Activated T-helper 17 cell treated with anti-CD3 and anti-CD28 coated beads, Interleukin-2, amount 50 U/mL, for 72 hours (primary cell): ENCODE data around the gene CD48. TPM values are rescaled to one million over a fixed set of nuclear protein-coding genes. Genes with fewer than 3 reads are reported as not detected.

Source experiments
- ATAC-seq: fragments of 150-1000 bp; cut with Tn5 transposase; replicated peaks from 2 replicates; pipeline ENCODE4 v1.10.0; 2021; ENCODE audit warnings: mild to moderate bottlenecking, moderate library complexity
- H3K27ac Mint-ChIP-seq: one replicate; pipeline ENCODE4 v1.8.0; 2022; ENCODE audit warnings: mixed read lengths
- H3K27me3 Mint-ChIP-seq: one replicate; pipeline ENCODE4 v1.8.0; 2022; ENCODE audit warnings: mixed read lengths
- H3K36me3 Mint-ChIP-seq: one replicate; pipeline ENCODE4 v1.8.0; 2022; ENCODE audit warnings: low read depth, mild to moderate bottlenecking, mixed read lengths
- H3K4me1 Mint-ChIP-seq: one replicate; pipeline ENCODE4 v1.8.0; 2022; ENCODE audit warnings: mixed read lengths
- H3K4me3 Mint-ChIP-seq: one replicate; pipeline ENCODE4 v1.8.0; 2022; ENCODE audit warnings: mild to moderate bottlenecking, mixed read lengths
- H3K9me3 Mint-ChIP-seq: one replicate; pipeline ENCODE4 v1.8.0; 2022; ENCODE audit warnings: mixed read lengths
- total RNA-seq, 2 donors: library from RNA; stranded (reverse); gene quantifications; one replicate each; pipeline ENCODE4 v1.2.3, GENCODE V29; 2022

The CD48 gene
- total RNA-seq, 2 donors from 2014 or later = 151 to 179 TPM

DNA sequence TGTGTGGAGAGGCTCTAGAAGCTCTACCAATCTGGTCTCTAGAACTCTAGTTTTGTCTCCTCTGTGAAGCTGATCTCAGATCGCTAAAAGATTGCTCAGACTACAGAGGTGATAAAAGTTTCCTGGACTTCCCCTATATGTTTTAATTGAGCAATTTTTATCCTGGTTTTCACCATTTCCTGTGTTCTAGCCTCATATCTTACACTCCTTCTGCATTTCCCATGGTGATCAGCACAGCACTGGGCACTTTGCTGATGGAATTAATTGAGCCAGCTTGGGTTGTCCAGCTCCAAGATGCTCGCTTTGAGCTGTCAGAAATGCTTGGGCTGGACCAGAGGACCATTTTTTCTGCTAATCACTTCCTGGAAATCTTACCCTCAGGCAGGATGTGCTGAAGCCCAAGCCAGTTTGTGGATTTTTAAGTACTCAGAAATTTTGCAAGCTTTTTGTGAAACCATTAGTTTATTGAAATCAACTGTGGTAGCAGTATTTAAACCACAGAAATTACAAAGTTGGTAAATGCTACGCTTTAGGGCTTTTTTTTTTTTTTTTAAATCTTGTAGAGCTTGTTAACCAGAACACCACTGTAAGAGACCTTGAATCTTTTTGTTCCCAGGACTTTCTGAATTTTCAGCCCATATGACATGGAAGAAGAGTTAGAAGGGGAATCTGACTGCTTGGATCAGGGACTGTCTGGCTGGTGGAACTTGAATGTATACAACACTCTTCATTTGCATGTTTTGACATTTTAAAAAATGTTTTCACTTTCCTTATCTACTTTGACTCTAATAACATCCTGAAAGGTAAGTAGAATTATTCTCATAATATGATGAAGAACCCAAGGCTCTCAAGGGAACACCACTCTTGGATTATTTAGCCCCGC lies 28.4 kb downstream of the CD48 start:
- ATAC-seq = peak; percentile 59
- peak overlapping the region; percentile 92 for H3K27ac Mint-ChIP-seq
- no peaks in the 10 kb centered on the region for H3K27me3 Mint-ChIP-seq
- H3K9me3 Mint-ChIP-seq = no peaks in the 10 kb centered on the region
- H3K36me3 Mint-ChIP-seq = no peaks in the 10 kb centered on the region
- peaks cover 65% of the 10 kb centered on the region for H3K4me1 Mint-ChIP-seq
- H3K4me3 Mint-ChIP-seq = peak overlapping the region; percentile 83

- H3K9me3 Mint-ChIP-seq = no peaks in the 10 kb centered on the region
- peaks cover 69% of the 10 kb centered on the region for H3K4me1 Mint-ChIP-seq
- H3K36me3 Mint-ChIP-seq = no peaks in the 10 kb centered on the region
- peak overlapping the region; percentile 92 for H3K27ac Mint-ChIP-seq
- H3K4me3 Mint-ChIP-seq = peak overlapping the region; percentile 83
- H3K27me3 Mint-ChIP-seq = no peaks in the 10 kb centered on the region
- ATAC-seq = no peak
These were observed 29.8 kb downstream of the CD48 start for GRCh38 chr1:160681891-160682140.

GRCh38 chr1:160681066-160681890 lies 30.3 kb downstream of the CD48 start:
- Mint-ChIP-seq H3K4me3 (peak overlapping the region; percentile 83), H3K4me1 (peaks cover 66% of the 10 kb centered on the region), H3K27ac (peak overlapping the region; percentile 92), H3K36me3 (no peaks in the 10 kb centered on the region), H3K9me3 (no peaks in the 10 kb centered on the region), H3K27me3 (no peaks in the 10 kb centered on the region)
- peak; percentile 71 for ATAC-seq

DNA sequence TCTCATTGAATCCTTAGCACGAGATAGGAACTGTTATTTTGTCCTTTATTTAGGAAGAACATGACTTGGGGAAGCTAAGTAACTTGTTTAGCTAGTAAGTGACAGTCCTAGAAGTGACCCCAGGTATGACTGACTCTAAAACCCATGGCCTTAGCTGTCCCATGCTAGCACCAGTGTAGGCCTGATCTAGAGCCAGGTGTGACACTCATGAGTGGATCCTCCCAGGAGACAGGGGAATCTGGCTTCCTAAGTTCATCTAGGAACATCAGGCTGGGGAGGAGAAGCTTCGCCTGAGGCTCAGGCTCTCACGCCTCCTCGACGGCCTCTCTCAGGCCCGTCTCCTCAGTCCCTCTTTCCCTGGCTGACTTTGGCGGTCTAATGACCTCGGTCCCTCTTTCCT lies 31.2 kb downstream of the CD48 start:
- Mint-ChIP-seq H3K36me3 (no peaks in the 10 kb centered on the region), H3K27ac (peak overlapping the region; percentile 92), H3K9me3 (no peaks in the 10 kb centered on the region), H3K4me3 (no peak overlapping the region), H3K27me3 (no peaks in the 10 kb centered on the region), H3K4me1 (peaks cover 62% of the 10 kb centered on the region)
- no peak for ATAC-seq

DNA sequence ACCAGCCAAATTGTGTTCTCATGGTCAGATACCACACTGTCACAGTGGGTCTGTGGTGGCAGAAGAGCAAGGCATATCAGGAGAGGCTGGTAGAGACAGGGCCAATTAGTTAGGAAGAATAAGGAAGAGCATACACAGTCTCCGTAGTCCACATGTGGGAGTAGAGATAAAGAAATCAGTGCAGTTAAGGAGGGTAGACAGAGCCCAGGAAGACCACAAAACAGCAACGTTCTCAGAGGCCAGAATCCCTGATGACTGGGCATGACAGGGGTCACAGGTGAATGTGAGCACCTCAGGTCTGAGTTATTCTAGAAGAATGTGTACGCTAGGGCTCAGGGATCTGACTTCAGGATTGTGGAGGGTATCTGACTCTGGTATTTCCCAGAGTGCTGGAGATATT lies 31.7 kb downstream of the CD48 start:
- no peak for ATAC-seq
- Mint-ChIP-seq H3K27me3 (no peaks in the 10 kb centered on the region), H3K4me1 (peaks cover 56% of the 10 kb centered on the region), H3K27ac (peak overlapping the region; percentile 92), H3K36me3 (no peaks in the 10 kb centered on the region), H3K4me3 (no peak overlapping the region), H3K9me3 (no peaks in the 10 kb centered on the region)

DNA sequence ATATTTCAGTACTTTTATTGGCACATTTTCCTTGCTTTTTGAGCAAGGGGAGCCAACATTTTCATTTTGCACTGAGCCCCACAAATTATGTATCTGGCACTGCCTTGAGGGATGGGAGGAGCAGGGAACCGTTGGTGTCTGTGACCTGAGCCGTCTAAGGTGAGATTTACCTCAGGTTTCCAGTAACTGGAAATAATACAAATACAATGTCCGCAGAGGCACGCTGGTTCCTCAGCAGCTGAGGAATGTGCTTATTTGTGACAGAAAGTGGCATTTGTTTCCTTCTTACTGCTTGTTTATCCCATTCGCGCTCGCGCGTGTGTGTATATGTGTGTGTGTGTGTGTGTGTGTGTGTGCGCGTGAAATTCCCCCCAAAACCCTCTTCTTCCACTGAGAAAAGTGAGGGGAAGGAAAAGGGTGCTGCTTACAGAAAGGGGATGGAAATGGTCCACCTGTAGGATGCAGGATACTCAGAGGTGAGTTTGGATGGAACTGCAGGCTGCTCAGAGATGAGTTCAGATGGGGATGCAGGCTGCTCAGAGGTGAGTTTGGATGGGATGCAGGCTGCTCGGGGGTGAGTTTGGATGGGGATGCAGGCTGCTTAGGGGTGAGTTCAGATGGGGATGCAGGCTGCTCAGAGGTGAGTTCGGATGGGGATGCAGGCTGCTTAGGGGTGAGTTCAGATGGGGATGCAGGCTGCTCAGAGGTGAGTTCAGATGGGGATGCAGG lies 34.6 kb downstream of the CD48 start:
- no peak overlapping the region for H3K27ac Mint-ChIP-seq
- H3K4me1 Mint-ChIP-seq = peaks cover 35% of the 10 kb centered on the region

DNA sequence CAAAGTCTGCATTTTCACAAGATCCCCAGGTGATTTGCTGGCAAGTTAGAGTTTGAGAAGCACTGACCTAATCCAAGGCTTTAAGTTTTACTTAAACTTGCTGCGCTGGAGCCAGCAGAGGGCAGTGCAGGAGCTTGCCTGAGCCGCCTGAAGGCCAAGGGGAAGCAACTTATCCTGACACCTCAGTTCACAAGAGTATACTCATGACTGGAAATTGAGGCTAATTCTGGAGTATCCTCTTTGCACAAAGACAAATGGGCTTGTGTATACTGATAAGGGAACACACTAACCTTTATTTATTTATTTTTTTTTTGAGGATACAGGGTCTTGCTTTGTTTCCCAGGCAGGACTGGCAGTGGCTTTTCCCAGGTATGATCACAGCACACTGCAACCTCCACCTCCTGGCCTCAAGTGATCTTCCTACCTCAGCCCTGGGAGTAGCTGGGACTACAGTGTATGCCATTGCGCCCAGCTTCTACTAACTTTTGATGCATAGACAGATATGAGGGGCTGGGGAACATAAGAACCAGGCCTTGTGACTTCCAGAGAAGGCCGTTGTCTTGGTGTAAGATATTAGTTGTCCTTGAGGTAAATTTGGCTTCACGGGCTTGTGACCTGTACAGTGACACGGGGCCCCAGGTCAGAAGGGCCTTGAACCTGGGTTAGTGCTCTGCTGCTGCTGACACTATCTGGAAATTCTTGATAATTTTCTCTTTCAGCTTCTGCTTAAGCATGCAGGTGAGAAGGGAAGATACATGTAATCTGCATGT lies 35.8 kb downstream of the CD48 start:
- Mint-ChIP-seq H3K4me1 (peaks cover 32% of the 10 kb centered on the region), H3K27ac (no peak overlapping the region), H3K36me3 (no peaks in the 10 kb centered on the region), H3K4me3 (no peak overlapping the region), H3K27me3 (no peaks in the 10 kb centered on the region), H3K9me3 (no peaks in the 10 kb centered on the region)
- peak; percentile 67 for ATAC-seq

More for the DNA sequence above, 34.6 kb downstream of the CD48 start:
- no peak for ATAC-seq
- Mint-ChIP-seq H3K4me3 (peak overlapping the region; percentile 1), H3K36me3 (no peaks in the 10 kb centered on the region), H3K27me3 (no peaks in the 10 kb centered on the region), H3K9me3 (no peaks in the 10 kb centered on the region)

DNA sequence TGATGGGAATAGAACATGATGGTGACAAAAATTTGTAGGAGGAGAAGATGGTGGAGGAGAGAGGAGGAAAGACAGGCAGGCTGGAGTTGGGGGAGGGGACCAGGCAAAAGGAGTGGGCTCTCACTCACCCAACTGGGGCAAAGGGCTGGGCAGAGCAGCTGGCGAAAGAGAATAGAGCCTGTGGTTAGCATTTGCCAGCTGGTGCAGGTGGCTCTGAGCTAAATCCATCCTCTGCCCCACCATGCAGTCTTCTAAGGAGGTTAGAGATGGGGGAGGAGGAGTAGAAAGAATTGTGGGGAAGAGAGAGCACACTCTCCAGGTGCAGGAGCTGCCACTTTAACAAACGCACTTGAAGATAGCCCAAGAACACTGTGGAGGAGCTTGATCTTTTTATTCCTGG lies 37.2 kb downstream of the CD48 start:
- H3K27ac Mint-ChIP-seq = no peak overlapping the region
- no peaks in the 10 kb centered on the region for H3K27me3 Mint-ChIP-seq
- no peak overlapping the region for H3K4me3 Mint-ChIP-seq
- ATAC-seq = no peak
- no peaks in the 10 kb centered on the region for H3K36me3 Mint-ChIP-seq
- H3K4me1 Mint-ChIP-seq = peaks cover 32% of the 10 kb centered on the region
- no peaks in the 10 kb centered on the region for H3K9me3 Mint-ChIP-seq

DNA sequence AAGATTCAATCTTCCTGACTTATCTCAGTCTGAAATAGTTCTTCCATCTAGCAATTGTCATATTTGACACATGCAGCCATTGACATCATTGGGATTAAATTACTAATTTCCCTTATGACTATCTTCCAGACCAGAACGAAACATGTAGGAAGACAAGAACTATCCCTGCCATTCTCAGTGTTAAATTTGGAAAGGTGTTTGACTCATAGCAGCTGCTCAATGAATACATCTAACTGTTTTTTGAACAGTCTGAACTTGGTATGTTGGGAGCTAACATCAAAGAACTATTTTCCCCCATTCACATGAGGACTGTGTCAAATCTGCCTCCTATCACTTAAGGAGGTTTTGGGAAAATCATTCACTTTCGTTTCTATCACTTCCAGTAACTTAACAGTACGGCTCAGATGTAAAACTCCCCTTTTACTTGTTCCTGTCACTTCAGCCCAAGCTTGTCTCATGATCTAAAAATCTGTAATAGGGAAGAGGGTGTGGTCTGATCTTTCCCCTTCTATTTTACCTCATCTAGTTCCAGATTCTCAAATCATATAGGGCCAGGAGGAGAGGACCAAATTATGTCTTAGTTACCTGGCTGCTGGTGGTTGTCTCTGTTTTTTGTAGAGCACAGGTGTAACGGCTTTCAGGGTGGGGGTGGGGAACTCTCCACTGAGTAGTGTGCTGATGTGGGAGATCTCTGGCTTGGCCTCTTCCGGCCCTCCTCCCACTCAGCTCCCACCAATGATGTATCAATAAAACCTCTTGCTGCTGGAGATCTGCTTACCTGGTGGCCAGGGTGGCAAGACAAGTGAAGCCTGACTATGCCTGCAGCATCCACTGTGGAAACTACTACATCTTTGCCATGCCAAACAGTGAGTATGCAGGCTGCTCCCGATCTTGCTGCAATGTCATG lies 38.6 kb downstream of the CD48 start:
- peaks cover 27% of the 10 kb centered on the region for H3K4me1 Mint-ChIP-seq
- ATAC-seq = peak; percentile 69

GRCh38 chr1:160671603-160672517 lies 39.8 kb downstream of the CD48 start:
- ATAC-seq = no peak
- H3K27ac Mint-ChIP-seq = no peak overlapping the region
- no peaks in the 10 kb centered on the region for H3K36me3 Mint-ChIP-seq
- no peaks in the 10 kb centered on the region for H3K9me3 Mint-ChIP-seq
- H3K4me3 Mint-ChIP-seq = no peak overlapping the region
- no peaks in the 10 kb centered on the region for H3K27me3 Mint-ChIP-seq
- peaks cover 24% of the 10 kb centered on the region for H3K4me1 Mint-ChIP-seq

More for the DNA sequence above, 38.6 kb downstream of the CD48 start:
- Mint-ChIP-seq H3K27me3 (no peaks in the 10 kb centered on the region), H3K27ac (no peak overlapping the region), H3K9me3 (no peaks in the 10 kb centered on the region), H3K4me3 (no peak overlapping the region), H3K36me3 (no peaks in the 10 kb centered on the region)

DNA sequence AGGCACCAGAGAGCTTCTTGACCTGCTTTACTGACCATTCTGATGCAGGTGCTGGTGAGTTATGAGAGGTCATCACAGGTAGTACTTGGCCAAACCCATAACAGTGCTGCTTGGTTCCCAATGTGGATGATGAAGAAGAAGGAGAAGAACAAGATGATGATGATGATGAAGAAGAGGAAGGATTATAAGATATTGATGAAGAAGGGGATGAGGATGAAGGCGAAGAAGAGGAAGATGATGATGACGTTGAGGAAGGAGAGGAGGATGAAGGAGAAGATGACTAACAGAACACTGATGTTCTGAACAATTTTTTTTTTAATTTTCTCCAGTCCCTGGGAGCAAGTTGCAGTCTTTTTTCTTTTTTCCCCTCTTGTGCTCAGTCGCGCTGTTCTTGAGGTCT lies 40.9 kb downstream of the CD48 start:
- Mint-ChIP-seq H3K4me3 (no peak overlapping the region), H3K27me3 (no peaks in the 10 kb centered on the region), H3K36me3 (no peaks in the 10 kb centered on the region), H3K9me3 (no peaks in the 10 kb centered on the region), H3K4me1 (peaks cover 31% of the 10 kb centered on the region), H3K27ac (no peak overlapping the region)
- no peak for ATAC-seq

- Mint-ChIP-seq H3K27me3 (no peaks in the 10 kb centered on the region), H3K36me3 (peaks cover 2% of the 10 kb centered on the region), H3K27ac (no peak overlapping the region), H3K4me1 (peaks cover 37% of the 10 kb centered on the region), H3K4me3 (no peak overlapping the region), H3K9me3 (no peaks in the 10 kb centered on the region)
- ATAC-seq = no peak
These were observed 41.8 kb downstream of the CD48 start for GRCh38 chr1:160669802-160670201.
